ENCODE measurements around the gene HMGXB3. TPM values are rescaled to one million over a fixed set of nuclear protein-coding genes. Genes with fewer than 3 reads are reported as not detected.

HMGXB3 gene
- total RNA-seq, 1 experiment from 2014 or later: 38.0 TPM

- intact Hi-C loops (cut with micrococcal nuclease; ENCODE audit: unreplicated experiment): loop anchor here (5.0 kb wide), 1 partner anchor 359 kb away; no protein-coding TSS in a partner anchor
These were observed 7.1 kb upstream of the HMGXB3 start for GRCh38 chr5:149993471-149993870.

GRCh38 chr5:149995385-149996204, 4.9 kb upstream of the HMGXB3 start:
- Histone ChIP-seq H3K9me2 (ENCODE audit: insufficient read depth) (no peaks in the 10 kb centered on the region), H3K4me3 (no peak overlapping the region), H3K36me3 (ENCODE audit: low read depth) (no peaks in the 10 kb centered on the region), H2AFZ (no peak overlapping the region), H3K4me2 (no peak overlapping the region), H3F3A (ENCODE audit: insufficient read depth, low read depth) (peaks cover 8% of the 10 kb centered on the region), H3K27ac (no peak overlapping the region), H3K27me3 (ENCODE audit: insufficient read depth, low read depth) (no peaks in the 10 kb centered on the region), H3K4me1 (replicated peaks; ENCODE audit: insufficient read depth) (peaks cover 7% of the 10 kb centered on the region), H4K20me1 (ENCODE audit: insufficient read depth) (no peaks in the 10 kb centered on the region), H3K79me2 (ENCODE audit: low read depth) (peaks cover 4% of the 10 kb centered on the region), H3K9me3 (ENCODE audit: insufficient read depth, low read depth) (no peaks in the 10 kb centered on the region)
- CTCF ChIA-PET: no interaction called here
- intact Hi-C loops (cut with micrococcal nuclease; ENCODE audit: unreplicated experiment): no loop called here
- no TSS peak for BruUV-seq (replicated peaks)
- POLR2A ChIA-PET (ENCODE audit: unreplicated experiment): no interaction called here
- no peak for DNase-seq
- TF ChIP-seq CTCF (conservative IDR thresholded peaks at IDR 0.05): no peak
- no peak for TF ChIP-seq EZH2 (IDR thresholded peaks at IDR 0.05; ENCODE audit: low read depth)

More at GRCh38 chr5:149993471-149993870, 7.1 kb upstream of the HMGXB3 start:
- Histone ChIP-seq H3K9me2 (ENCODE audit: insufficient read depth) (no peaks in the 10 kb centered on the region), H3K4me3 (no peak overlapping the region), H3K27me3 (ENCODE audit: insufficient read depth, low read depth) (no peaks in the 10 kb centered on the region), H3K9me3 (ENCODE audit: insufficient read depth, low read depth) (no peaks in the 10 kb centered on the region), H3K4me1 (replicated peaks; ENCODE audit: insufficient read depth) (peaks cover 7% of the 10 kb centered on the region), H3K79me2 (ENCODE audit: low read depth) (no peaks in the 10 kb centered on the region), H2AFZ (no peak overlapping the region), H4K20me1 (ENCODE audit: insufficient read depth) (no peaks in the 10 kb centered on the region), H3K27ac (no peak overlapping the region), H3F3A (ENCODE audit: insufficient read depth, low read depth) (peaks cover under 1% of the 10 kb centered on the region; the same call in 1 of the 2 replicates), H3K36me3 (ENCODE audit: low read depth) (no peaks in the 10 kb centered on the region), H3K4me2 (no peak overlapping the region)
- BruUV-seq (replicated peaks): no TSS peak
- CTCF ChIA-PET: interaction anchor here (0.9 to 1.6 kb wide), 2 partner anchors 32 to 160 kb away, joined by 4 read pairs; no protein-coding TSS in a partner anchor
- DNase-seq: no peak
- TF ChIP-seq CTCF (conservative IDR thresholded peaks at IDR 0.05): no peak
- no peak for TF ChIP-seq EZH2 (IDR thresholded peaks at IDR 0.05; ENCODE audit: low read depth)
- POLR2A ChIA-PET (ENCODE audit: unreplicated experiment): interaction anchor here (0.5 to 0.6 kb wide), 2 partner anchors 28 to 156 kb away, joined by 5 read pairs; no protein-coding TSS in a partner anchor

GRCh38 chr5:149996205-149996890, 4.2 kb upstream of the HMGXB3 start:
- BruUV-seq (replicated peaks): no TSS peak
- intact Hi-C loops (cut with micrococcal nuclease; ENCODE audit: unreplicated experiment): no loop called here
- TF ChIP-seq CTCF (conservative IDR thresholded peaks at IDR 0.05): no peak
- TF ChIP-seq EZH2 (IDR thresholded peaks at IDR 0.05; ENCODE audit: low read depth): no peak
- peaks cover 11% of the 10 kb centered on the region for H3K79me2 ChIP-seq (ENCODE audit: low read depth)
- H3K9me2 ChIP-seq (ENCODE audit: insufficient read depth): no peaks in the 10 kb centered on the region
- no peaks in the 10 kb centered on the region for H4K20me1 ChIP-seq (ENCODE audit: insufficient read depth)
- H3K4me2 ChIP-seq: no peak overlapping the region
- H3K27ac ChIP-seq: no peak overlapping the region
- H2AFZ ChIP-seq: no peak overlapping the region
- ChIA-PET POLR2A (ENCODE audit: unreplicated experiment) (interaction anchor here (0.6 kb wide), 1 partner anchor 150 kb away, joined by 3 read pairs; no protein-coding TSS in a partner anchor), CTCF (no interaction called here)
- peaks cover 7% of the 10 kb centered on the region for H3K4me1 ChIP-seq (replicated peaks; ENCODE audit: insufficient read depth)
- no peaks in the 10 kb centered on the region for H3K36me3 ChIP-seq (ENCODE audit: low read depth)
- H3K27me3 ChIP-seq (ENCODE audit: insufficient read depth, low read depth): no peaks in the 10 kb centered on the region
- DNase-seq: no peak
- peaks cover 8% of the 10 kb centered on the region for H3F3A ChIP-seq (ENCODE audit: insufficient read depth, low read depth)
- H3K9me3 ChIP-seq (ENCODE audit: insufficient read depth, low read depth): no peaks in the 10 kb centered on the region
- H3K4me3 ChIP-seq: no peak overlapping the region

Measured in PC-9 (cell line).